ENCODE results near the gene SKOR1. TPM values are rescaled to one million over a fixed set of nuclear protein-coding genes. Genes with fewer than 3 reads are reported as not detected.

Gene SKOR1
- total and polyA plus RNA-seq, 2 experiments from 2014 or later, result 0.11 TPM; not detected in 1

DNA sequence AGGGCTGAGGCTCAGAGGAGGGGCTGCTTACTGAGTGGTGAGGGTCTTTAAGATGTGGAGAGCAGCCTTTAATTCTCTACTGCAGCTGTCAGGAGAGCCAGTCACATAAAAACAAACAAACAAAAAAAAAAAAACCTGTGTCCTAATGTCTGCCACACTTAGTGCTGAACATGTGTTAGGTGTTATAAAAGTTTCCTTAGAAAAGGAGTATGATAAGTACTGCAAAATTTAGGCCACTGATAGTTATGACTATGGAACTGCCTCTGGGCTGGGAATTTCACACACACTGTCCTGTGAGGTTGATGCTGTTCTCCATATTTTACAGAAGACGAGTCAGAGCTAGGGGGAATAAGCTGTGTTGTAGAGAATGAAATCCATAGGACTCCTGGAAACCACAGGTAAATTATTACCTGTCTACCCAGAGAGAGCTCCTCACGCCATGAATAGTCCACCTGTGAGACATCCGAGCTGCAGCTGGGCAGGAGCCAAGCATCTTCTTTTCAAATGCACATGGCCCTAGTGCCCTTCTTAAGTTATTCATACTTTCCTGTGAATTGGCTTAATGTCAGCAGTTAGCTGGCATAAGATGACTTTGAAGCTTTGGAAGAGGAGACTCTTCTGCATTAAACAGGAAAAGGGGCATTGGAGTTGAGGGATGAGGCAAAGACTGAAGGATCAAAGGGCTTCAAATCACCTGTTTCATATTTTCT, 34.5 kb upstream of the SKOR1 start:
- Histone ChIP-seq H3K27ac (no peak overlapping the region), H3K9me2 (ENCODE audit: insufficient read depth) (no peaks in the 10 kb centered on the region), H3K4me1 (ENCODE audit: insufficient read depth) (no peaks in the 10 kb centered on the region), H3K27me3 (replicated peaks; ENCODE audit: insufficient read depth) (no peaks in the 10 kb centered on the region), H2AFZ (no peak overlapping the region), H4K20me1 (ENCODE audit: insufficient read depth) (no peaks in the 10 kb centered on the region), H3K36me3 (ENCODE audit: low read depth) (peaks cover 3% of the 10 kb centered on the region; the same call in 1 of the 2 replicates), H3K9me3 (ENCODE audit: low read depth) (no peaks in the 10 kb centered on the region), H3K4me3 (no peak overlapping the region), H3K4me2 (ENCODE audit: unreplicated experiment) (no peak overlapping the region), H3K79me2 (ENCODE audit: insufficient read depth) (no peaks in the 10 kb centered on the region), H3K9ac (no peak overlapping the region), H3F3A (ENCODE audit: insufficient read depth) (no peaks in the 10 kb centered on the region)
- in situ Hi-C loops (cut with MboI), result no loop called here
- TF ChIP-seq EZH2phosphoT487 (IDR thresholded peaks at IDR 0.05; ENCODE audit: insufficient read depth, low read depth), result no peak
- no peak for TF ChIP-seq EZH2 (IDR thresholded peaks at IDR 0.05; ENCODE audit: insufficient read depth, poor library complexity, severe bottlenecking)
- DNase-seq, result no peak
- 82 to 92% methylated on average over 3 of the region's 3 CpGs for WGBS, 2 experiments (ENCODE audit: low coverage in 1 of 2, low lambda C conversion rate in 2 of 2, missing lambda C conversion rate in 2 of 2)

DNA sequence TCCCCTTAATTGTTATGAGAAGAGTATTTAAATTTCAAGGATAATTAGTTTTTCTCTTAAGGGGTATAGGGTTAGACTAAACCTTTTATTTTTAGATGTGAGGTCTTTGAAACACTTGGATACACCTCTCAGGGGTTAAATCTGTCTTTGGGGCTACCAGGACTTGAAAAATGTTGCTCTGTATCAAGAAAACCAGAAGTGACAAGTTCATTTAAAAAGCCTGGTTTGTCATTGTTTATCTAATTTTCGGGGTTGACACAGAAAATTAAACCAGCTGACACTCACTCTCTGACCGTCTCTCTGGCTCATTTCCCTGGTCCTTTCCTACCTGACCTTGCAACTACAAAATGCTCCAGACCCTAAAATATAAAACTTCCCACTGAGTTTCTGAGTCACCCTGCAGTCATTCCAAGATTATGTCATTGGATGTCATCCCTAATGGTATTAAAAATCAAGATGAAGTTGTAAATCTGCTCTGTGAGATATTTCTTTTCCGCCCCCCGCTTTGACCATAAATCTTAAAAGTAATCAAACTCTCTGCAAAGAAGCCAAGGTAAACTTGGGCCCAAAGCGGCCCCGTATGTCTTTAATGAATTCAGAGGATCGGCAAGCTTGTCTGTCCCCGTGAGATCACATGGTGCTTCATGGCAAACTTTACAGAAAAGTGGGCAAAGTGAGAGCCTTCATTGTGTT, 32.9 kb upstream of the SKOR1 start:
- Histone ChIP-seq H3K4me3 (no peak overlapping the region), H3K9me3 (ENCODE audit: low read depth) (no peaks in the 10 kb centered on the region), H3K27ac (no peak overlapping the region), H3K79me2 (ENCODE audit: insufficient read depth) (no peaks in the 10 kb centered on the region), H3K4me2 (ENCODE audit: unreplicated experiment) (no peak overlapping the region), H3F3A (ENCODE audit: insufficient read depth) (no peaks in the 10 kb centered on the region), H3K9ac (no peak overlapping the region), H3K9me2 (ENCODE audit: insufficient read depth) (no peaks in the 10 kb centered on the region), H4K20me1 (ENCODE audit: insufficient read depth) (no peaks in the 10 kb centered on the region), H3K36me3 (ENCODE audit: low read depth) (peaks cover 3% of the 10 kb centered on the region; the same call in 1 of the 2 replicates), H2AFZ (no peak overlapping the region), H3K4me1 (ENCODE audit: insufficient read depth) (no peaks in the 10 kb centered on the region), H3K27me3 (replicated peaks; ENCODE audit: insufficient read depth) (no peaks in the 10 kb centered on the region)
- in situ Hi-C loops (cut with MboI), result no loop called here
- DNase-seq, result no peak
- TF ChIP-seq EZH2 (IDR thresholded peaks at IDR 0.05; ENCODE audit: insufficient read depth, poor library complexity, severe bottlenecking) (no peak), EZH2phosphoT487 (IDR thresholded peaks at IDR 0.05; ENCODE audit: insufficient read depth, low read depth) (no peak)
- 59 to 65% methylated on average over 8 of the region's 8 CpGs for WGBS, 2 experiments (ENCODE audit: low coverage in 1 of 2, low lambda C conversion rate in 2 of 2, missing lambda C conversion rate in 2 of 2)

DNA sequence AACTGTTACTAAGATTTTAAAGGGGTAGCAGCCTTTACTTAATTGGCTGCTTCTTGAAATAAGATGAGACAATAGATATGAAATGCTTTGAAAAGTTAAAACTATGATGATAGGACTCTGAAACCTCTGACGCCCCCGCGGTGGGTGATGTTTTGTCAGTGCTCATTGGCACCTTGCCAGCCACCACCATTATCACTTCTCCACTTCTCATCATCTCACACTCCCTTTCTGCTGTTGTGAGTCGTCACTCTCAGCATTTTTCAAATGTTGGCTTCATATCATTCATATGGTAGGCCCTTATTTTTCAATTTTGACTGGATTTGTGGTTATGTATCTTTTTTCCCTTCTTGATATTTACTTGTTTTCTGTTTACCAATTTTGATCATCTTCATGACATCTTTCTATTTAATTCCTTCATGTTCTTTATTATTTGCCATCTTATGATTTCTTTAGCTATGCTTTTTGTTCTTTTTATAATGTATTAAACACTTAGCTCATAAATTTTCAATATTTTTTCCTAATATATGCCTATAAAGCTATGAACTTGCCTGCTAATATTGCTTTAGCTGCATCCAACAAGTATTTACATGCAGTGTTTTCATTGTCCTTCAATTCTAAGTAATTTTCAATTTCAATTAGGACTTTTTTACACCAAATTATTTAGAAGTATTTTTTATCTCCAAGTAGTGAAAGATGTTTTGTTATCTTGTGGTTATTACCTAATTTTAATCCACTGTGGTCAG, 30.3 kb upstream of the SKOR1 start:
- peaks cover 3% of the 10 kb centered on the region; the same call in 1 of the 2 replicates for H3K36me3 ChIP-seq (ENCODE audit: low read depth)
- no peak overlapping the region for H3K27ac ChIP-seq
- WGBS, 2 experiments (ENCODE audit: low coverage in 1 of 2, low lambda C conversion rate in 2 of 2, missing lambda C conversion rate in 2 of 2), result 78 to 86% methylated on average over 4 of the region's 4 CpGs
- H3K4me3 ChIP-seq, result no peak overlapping the region
- no peaks in the 10 kb centered on the region for H4K20me1 ChIP-seq (ENCODE audit: insufficient read depth)
- H3F3A ChIP-seq (ENCODE audit: insufficient read depth), result no peaks in the 10 kb centered on the region
- no peaks in the 10 kb centered on the region for H3K9me2 ChIP-seq (ENCODE audit: insufficient read depth)
- no peaks in the 10 kb centered on the region for H3K4me1 ChIP-seq (ENCODE audit: insufficient read depth)
- H3K79me2 ChIP-seq (ENCODE audit: insufficient read depth), result no peaks in the 10 kb centered on the region
- no peaks in the 10 kb centered on the region for H3K9me3 ChIP-seq (ENCODE audit: low read depth)
- no peak overlapping the region for H3K9ac ChIP-seq
- TF ChIP-seq EZH2 (IDR thresholded peaks at IDR 0.05; ENCODE audit: insufficient read depth, poor library complexity, severe bottlenecking), result no peak
- TF ChIP-seq EZH2phosphoT487 (IDR thresholded peaks at IDR 0.05; ENCODE audit: insufficient read depth, low read depth), result no peak
- H2AFZ ChIP-seq, result no peak overlapping the region
- no peak for DNase-seq
- no peaks in the 10 kb centered on the region for H3K27me3 ChIP-seq (replicated peaks; ENCODE audit: insufficient read depth)
- in situ Hi-C loops (cut with MboI), result no loop called here
- H3K4me2 ChIP-seq (ENCODE audit: unreplicated experiment), result no peak overlapping the region

Data from GM23248 (cell line).